Measurements from ENCODE around the gene MYT1.

MYT1 gene

DNA sequence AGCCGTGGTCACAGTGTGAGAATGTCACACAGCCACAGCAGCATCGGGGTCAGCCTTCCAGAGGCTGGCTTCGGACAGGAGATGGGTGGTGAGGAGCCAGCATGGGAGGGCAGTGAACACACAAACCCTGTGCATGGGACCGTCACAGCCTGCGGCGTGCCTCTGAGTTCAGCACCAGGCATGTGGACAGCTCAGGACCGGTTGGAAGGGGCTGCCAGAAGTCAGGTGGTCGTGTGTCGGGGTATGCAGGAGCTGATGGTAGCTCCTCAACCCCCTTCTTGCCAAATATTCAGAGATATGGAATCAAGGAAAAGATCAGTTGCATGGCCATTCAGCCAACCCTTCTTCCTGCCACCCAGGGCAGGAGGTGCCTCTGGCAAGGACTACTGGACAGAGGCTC is 28.2 kb downstream of the MYT1 start:
- no peak for DNase-seq (ENCODE audit: low read depth)

DNA sequence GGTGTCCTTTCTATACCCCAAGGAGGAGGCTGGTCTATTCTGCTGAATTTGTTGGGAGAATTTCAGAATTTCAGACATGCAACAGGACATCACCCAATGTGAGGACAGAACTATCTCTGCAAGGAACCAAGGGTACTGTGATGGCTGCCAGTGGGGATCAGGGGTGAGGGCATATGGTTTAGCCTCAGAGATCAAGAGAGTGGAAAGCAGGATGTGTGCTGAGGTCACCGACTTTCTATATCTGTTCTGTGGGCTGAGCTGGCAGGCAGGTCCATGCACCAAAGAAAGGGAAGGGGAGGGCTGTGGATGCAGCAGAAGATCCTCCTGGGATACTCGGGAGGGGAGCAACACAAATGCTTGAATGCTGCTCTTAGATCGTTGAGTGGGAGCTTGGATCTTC is 28.8 kb downstream of the MYT1 start:
- DNase-seq (ENCODE audit: low read depth), result no peak

GRCh38 chr20:64194269-64194668 is 30.0 kb downstream of the MYT1 start:
- no peak for DNase-seq (ENCODE audit: low read depth)

- DNase-seq (ENCODE audit: low read depth), result no peak
Observed at GRCh38 chr20:64196309-64196708, 32.1 kb downstream of the MYT1 start.

GRCh38 chr20:64196847-64197306 is 32.6 kb downstream of the MYT1 start:
- no peak for DNase-seq (ENCODE audit: low read depth)

- DNase-seq (ENCODE audit: low read depth), result no peak
Observed at GRCh38 chr20:64198347-64198746, 34.1 kb downstream of the MYT1 start.

DNA sequence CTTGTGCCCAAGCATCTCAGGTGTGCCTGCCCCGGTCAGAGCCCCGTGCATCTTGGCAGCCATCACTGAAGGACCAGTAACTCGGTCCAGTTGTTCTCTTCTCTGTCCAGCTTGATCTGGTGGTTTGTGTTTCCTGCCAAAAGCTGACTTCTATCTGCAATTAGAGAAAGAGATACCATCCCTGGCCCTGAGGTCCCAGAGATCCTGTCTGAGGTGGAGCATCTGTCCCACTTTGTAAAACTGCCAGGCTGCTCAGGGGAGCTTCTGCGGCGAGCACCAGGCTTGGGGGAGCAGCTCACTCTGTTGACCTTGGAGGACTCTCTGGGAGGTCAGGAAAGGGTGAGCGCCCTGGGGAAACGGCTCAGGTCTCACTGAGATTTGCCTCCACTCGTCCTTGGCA is 35.1 kb downstream of the MYT1 start:
- no peak for DNase-seq (ENCODE audit: low read depth)

DNA sequence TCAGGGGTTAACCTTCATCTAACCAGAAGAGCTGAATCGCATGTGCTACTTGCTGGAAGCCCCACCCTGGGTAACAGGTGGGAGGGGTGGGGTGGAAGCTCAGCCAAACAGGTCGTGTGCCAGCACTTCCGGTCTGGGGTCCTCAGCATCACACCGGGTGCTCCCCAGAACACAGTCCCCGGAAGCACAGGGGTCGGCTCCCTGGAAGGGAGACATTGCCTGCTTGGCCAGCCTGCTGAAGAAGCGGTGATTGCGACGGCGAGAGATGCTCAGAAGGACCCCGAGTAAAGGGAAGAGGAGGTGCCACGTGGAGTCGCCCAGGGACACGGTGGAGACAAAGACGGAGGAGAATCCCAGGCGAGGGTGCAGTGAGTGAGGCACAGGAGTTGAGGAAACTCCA is 36.5 kb downstream of the MYT1 start:
- no peak for DNase-seq (ENCODE audit: low read depth)

DNA sequence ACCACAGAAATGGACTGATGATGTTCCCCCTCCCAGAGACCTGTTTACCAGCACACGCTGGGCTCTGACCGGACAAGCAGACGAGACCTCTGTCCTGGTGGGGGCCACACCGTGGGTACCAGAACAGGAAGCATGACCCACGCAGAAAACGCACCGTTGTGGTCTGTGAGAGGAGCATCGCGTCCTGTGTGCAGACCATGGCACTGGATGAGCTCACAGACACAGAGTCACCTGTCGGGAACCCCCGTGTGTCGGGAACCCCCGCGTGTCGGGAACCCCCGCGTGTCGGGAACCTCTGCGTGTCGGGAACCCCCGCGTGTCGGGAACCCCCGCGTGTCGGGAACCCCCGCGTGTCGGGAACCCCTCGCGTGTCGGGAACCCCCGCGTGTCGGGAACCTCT is 37.4 kb downstream of the MYT1 start:
- DNase-seq (ENCODE audit: low read depth), result no peak

DNA sequence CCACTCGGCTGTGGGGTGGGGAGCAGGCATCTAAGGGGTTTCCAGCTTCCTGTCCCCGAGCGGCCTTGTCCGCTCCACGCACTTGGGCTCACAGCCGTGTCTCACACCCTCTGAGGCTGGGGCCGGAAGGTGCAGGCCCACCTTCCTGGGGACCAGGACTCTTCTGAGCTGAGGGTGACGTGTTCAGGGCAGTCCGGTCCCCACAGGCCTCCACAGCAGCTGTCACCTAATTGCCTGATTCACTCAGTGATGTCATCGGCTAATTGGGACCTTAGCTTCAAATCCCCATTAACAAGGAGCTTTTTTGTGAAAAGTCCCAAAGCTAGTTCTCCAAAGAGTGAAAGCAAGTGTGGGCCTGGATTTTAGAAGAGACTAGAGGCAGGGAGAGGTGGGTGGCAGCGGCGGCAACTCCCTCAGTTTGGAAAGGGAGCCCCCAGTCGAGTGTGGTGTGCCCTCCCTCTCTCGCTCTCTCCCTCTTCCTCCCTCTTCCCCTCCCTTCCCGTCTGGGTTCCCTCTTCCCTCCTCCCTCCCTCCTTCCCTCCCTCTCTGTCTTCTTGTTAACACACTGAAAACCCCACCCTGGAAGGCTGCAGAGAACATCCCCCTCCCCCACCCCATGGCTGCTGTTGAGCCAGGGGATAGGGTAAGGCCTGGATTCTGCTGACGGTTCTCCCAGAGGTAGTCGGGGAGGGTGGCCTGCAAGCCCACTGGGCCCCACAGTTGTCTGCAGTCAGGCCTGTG is 39.0 kb downstream of the MYT1 start:
- DNase-seq (ENCODE audit: low read depth), result no peak

DNA sequence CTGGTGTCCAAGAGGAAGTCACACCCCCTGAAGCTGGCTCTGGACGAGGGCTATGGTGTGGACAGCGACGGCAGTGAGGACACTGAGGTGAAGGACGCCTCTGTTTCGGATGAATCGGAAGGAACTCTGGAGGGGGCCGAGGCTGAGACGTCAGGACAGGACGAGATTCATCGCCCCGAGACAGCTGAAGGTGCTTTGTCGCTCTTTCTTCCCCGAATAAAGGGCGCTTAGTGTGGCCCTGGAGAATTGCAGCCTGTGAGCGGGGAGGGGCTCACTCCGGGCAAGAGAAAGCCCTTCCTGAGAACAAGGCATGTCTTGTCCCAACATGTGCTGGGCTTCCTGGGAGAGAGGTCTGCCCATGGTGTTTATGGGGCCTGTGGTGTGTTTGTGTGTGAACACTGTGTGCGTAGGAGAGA is 41.4 kb downstream of the MYT1 start:
- no peak for DNase-seq (ENCODE audit: low read depth)

DNA sequence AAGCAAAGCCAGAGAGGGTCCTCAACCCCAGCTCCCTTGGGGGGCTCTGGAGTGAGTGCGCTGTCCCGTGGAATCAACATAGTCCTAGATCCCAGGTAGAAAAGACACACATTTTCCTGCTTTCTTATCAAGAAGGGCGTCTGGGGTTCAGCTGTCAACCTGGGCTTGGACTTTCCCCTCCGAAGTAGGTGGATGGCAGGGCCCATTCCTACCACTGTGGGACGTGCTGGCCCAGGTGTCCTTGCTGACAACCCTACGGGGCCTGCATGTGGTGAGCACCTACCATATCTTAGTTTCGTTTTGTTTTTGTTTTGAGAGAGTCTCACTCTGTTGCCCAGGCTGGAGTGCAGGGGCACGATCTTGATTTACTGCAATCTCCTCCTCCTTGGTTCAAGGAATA is 42.4 kb downstream of the MYT1 start:
- no peak for DNase-seq (ENCODE audit: low read depth)

- DNase-seq (ENCODE audit: low read depth), result no peak
Observed at GRCh38 chr20:64207641-64208590, 43.7 kb downstream of the MYT1 start.

- DNase-seq (ENCODE audit: low read depth), result no peak
Observed at GRCh38 chr20:64209148-64209547, 44.9 kb downstream of the MYT1 start.

DNA sequence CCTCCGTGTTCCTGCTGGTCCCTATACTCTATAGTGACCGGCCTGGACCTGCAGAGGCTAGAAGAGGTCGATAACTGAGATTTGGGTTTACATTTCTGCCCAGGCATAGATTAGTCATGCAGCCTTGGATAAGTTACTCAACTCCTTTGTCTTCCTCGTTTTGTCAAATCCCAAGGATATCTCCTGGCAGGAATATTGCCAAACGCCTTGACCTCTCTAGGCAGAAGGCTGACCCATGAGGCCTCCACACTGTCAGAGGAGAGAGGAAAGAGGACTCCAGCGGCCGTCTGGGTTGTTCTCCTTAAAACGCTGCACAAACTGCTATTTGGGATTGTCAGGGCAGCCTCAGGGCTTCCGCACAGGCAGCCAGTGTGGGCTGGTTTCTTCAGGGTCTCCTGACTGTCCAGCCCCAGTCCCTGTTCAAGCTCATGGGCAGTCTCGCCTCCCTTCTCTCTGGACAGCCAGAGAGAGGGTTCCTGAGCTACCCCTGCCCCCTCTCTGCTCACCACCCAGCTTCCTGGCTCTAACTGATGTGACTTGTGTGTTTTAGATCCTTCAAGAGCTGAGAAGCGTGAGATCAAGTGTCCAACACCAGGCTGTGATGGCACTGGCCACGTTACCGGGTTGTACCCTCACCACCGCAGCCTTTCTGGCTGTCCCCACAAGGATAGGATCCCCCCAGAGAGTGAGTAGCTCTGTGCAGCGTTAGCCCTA is 46.6 kb downstream of the MYT1 start:
- DNase-seq (ENCODE audit: low read depth), result no peak

- DNase-seq (ENCODE audit: low read depth), result no peak
Observed at GRCh38 chr20:64211874-64212658, 47.8 kb downstream of the MYT1 start.

DNA sequence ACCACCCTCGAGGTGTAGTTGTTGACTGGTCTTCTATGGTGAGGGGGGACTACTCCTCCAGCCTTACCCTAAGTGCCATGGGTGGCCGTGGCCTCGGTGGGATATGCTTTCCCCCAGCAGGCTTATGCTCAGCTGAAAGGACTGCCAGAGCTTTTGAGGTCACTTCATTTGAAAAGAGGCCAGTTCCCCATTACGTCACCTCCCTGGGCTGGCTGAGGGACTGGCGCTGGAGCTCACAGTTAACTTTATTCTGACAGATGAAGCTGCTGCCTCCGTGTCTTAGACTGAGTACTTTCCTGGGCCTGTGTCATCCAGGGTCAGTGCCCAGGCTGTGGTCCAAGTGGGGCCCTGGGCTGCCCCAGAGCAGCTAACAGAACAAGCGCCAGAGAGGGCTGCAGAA is 48.5 kb downstream of the MYT1 start:
- no peak for DNase-seq (ENCODE audit: low read depth)

GRCh38 chr20:64214113-64214512 is 49.9 kb downstream of the MYT1 start:
- DNase-seq (ENCODE audit: low read depth), result no peak

DNA sequence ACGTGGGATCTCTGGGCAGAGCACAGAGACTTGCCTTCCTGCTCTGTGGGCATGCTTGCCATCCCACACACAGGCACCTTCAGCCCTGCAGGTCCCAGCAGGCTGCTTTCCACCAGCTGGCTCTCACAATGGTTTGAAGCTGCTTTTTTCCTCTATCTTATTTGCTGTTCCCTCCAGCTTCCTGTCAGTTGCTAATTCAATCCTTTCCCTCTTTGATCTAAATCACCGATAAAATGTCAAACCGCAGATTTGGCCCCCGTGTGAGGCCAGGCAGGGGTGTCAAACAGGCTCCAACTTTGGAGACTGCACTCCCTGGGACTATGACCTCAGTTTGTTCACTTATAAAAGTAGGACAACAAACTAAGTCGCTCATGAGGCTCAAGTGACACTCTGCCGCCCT is 50.7 kb downstream of the MYT1 start:
- no peak for DNase-seq (ENCODE audit: low read depth)

GRCh38 chr20:64216036-64216435 is 51.8 kb downstream of the MYT1 start:
- no peak for DNase-seq (ENCODE audit: low read depth)

- no peak for DNase-seq (ENCODE audit: low read depth)
Observed at GRCh38 chr20:64216910-64217309, 52.7 kb downstream of the MYT1 start.

Measured in activated gamma-delta T cell treated with anti-CD3 and anti-CD28 coated beads, Interleukin-2, amount 50 U/mL, for 16 hours (primary cell).